H1 (cell line): ENCODE data around the gene POM121L2. TPM values are rescaled to one million over a fixed set of nuclear protein-coding genes. Genes with fewer than 3 reads are reported as not detected.
A peak's percentile ranks its signal among the peaks of the same experiment; 100 is the strongest.

Experiments used
- CTCF ChIA-PET: fragments of 300-600 bp; sonication (Branson Sonifier 250); formaldehyde crosslinking; loops from one replicate; lab custom pipeline; 2021; ENCODE audit not compliant: partially characterized antibody; lab: Charles Lee
- POLR2A ChIA-PET: fragments of 300-600 bp; sonication (Branson Sonifier 250); formaldehyde crosslinking; loops from one replicate; lab custom pipeline; 2021; ENCODE audit warnings: inconsistent platforms; ENCODE audit not compliant: partially characterized antibody; lab: Charles Lee
- DNase-seq, 2 experiments: peaks; one replicate each; pipeline versions ENCODE4 v3.0.0 to v3.0.0-alpha.2; 2010 to 2022; ENCODE audit warnings: low spot score in 2 of 2, low read depth in 1 of 2, mixed read lengths in 1 of 2
- FAIRE-seq: peaks from 2 replicates; lab custom pipeline; 2011; peaks lifted over from hg19 to GRCh38; lab: Jason Lieb, UNC
- H2AFZ ChIP-seq: 2 replicates; pipeline ENCODE4 v1.8.1; 2012; ENCODE audit warnings: low read length, inconsistent platforms
- H2AK5ac ChIP-seq: 2 replicates; pipeline ENCODE4 v1.6.1; 2013; ENCODE audit warnings: low read depth, low read length
- H2BK120ac ChIP-seq: replicated peaks from 2 replicates; pipeline ENCODE3; 2013; ENCODE audit warnings: low read depth, low read length, inconsistent platforms
- H2BK12ac ChIP-seq: 2 replicates; pipeline ENCODE4 v1.6.1; 2013; ENCODE audit warnings: low read depth, low read length
- H2BK15ac ChIP-seq: 2 replicates; pipeline ENCODE4 v1.6.1; 2013; ENCODE audit warnings: low read length
- H2BK20ac ChIP-seq: 2 replicates; pipeline ENCODE4 v1.6.1; 2013; ENCODE audit warnings: low read length
- H2BK5ac ChIP-seq: 2 replicates; pipeline ENCODE4 v1.6.1; 2013; ENCODE audit warnings: low read depth, low read length
- H3K14ac ChIP-seq: 2 replicates; pipeline ENCODE4 v1.6.1; 2013; ENCODE audit warnings: inconsistent platforms; ENCODE audit not compliant: insufficient read length
- H3K18ac ChIP-seq: 2 replicates; pipeline ENCODE4 v1.6.1; 2013; ENCODE audit warnings: low read length; ENCODE audit errors: extremely low read depth
- H3K23ac ChIP-seq: 2 replicates; pipeline ENCODE4 v1.6.1; 2013; ENCODE audit warnings: inconsistent platforms; ENCODE audit not compliant: insufficient read length
- H3K23me2 ChIP-seq: 2 replicates; pipeline ENCODE4 v1.6.1; 2013; ENCODE audit warnings: low read depth, low read length
- H3K27ac ChIP-seq: 2 replicates; pipeline ENCODE4 v1.6.1; 2011; ENCODE audit warnings: low read depth, low read length, inconsistent platforms
- H3K27me3 ChIP-seq, 4 experiments: replicated peaks in 1 of 4; 1 replicate in 1 of 4; 2 replicates in 3 of 4; pipeline versions ENCODE4 v1.6.1 to v1.8.1; 2011 to 2013; ENCODE audit warnings: low read length in 3 of 4, mild to moderate bottlenecking in 3 of 4, inconsistent platforms in 2 of 4, mixed read lengths in 2 of 4, moderate library complexity in 1 of 4; ENCODE audit not compliant: control insufficient read depth in 3 of 4, insufficient read depth in 3 of 4; ENCODE audit errors: extremely low read depth in 1 of 4
- H3K36me3 ChIP-seq, 4 experiments: 2 replicates each; pipeline versions ENCODE4 v1.6.1 to v1.8.1; 2011 to 2013; ENCODE audit warnings: mild to moderate bottlenecking in 4 of 4, low read length in 3 of 4, moderate library complexity in 2 of 4, control low read depth in 1 of 4, inconsistent platforms in 1 of 4; ENCODE audit not compliant: insufficient read depth in 4 of 4, control insufficient read depth in 2 of 4
- H3K4ac ChIP-seq: replicated peaks from 2 replicates; pipeline ENCODE3; 2013; ENCODE audit warnings: low read length, low read depth, mixed read lengths, inconsistent platforms; ENCODE audit not compliant: insufficient read length
- H3K4me1 ChIP-seq, 4 experiments: replicated peaks in 1 of 4; 1 replicate in 1 of 4; 2 replicates in 3 of 4; pipeline versions ENCODE4 v1.6.1 to v1.8.1; 2011 to 2013; ENCODE audit warnings: low read length in 3 of 4, inconsistent platforms in 2 of 4, mixed read lengths in 1 of 4; ENCODE audit not compliant: insufficient read depth in 4 of 4, control insufficient read depth in 3 of 4
- H3K4me2 ChIP-seq, 2 experiments: 2 replicates each; pipeline versions ENCODE4 v1.6.1 to v1.8.1; 2011 to 2013; ENCODE audit warnings: low read depth in 2 of 2, low read length in 2 of 2, control low read depth in 1 of 2, inconsistent platforms in 1 of 2, mild to moderate bottlenecking in 1 of 2; ENCODE audit not compliant: insufficient read depth in 1 of 2
- H3K4me3 ChIP-seq, 4 experiments: fragments of 200-600, 300-600 bp in 1 of 4; sonication (generic), shearing (Covaris generic), sonication (Bioruptor Twin) in 1 of 4; 2 replicates each; pipeline versions ENCODE4 v1.5.1 to v1.8.1; 2011 to 2016; ENCODE audit warnings: low read length in 4 of 4, low read depth in 3 of 4, control low read depth in 2 of 4, inconsistent platforms in 2 of 4, mild to moderate bottlenecking in 2 of 4, mixed read lengths in 1 of 4, moderate library complexity in 1 of 4; ENCODE audit not compliant: insufficient read depth in 2 of 4; ENCODE audit errors: extremely low read depth in 1 of 4
- H3K56ac ChIP-seq: replicated peaks from 2 replicates; pipeline ENCODE3; 2013; ENCODE audit warnings: low read depth, mild to moderate bottlenecking, mixed read lengths, low read length, inconsistent platforms; ENCODE audit not compliant: insufficient read length
- H3K79me1 ChIP-seq: 2 replicates; pipeline ENCODE4 v1.6.1; 2013; ENCODE audit warnings: low read depth, low read length, control low read depth
- H3K79me2 ChIP-seq, 2 experiments: 2 replicates each; pipeline versions ENCODE4 v1.6.1 to v1.8.1; 2012 to 2013; ENCODE audit warnings: low read length in 2 of 2, mild to moderate bottlenecking in 2 of 2, inconsistent platforms in 1 of 2; ENCODE audit not compliant: insufficient read depth in 2 of 2, control insufficient read depth in 1 of 2
- H3K9ac ChIP-seq, 4 experiments: replicated peaks in 1 of 4; 1 replicate in 1 of 4; 2 replicates in 3 of 4; pipeline versions ENCODE4 v1.6.1 to v1.8.1; 2011 to 2013; ENCODE audit warnings: low read depth in 3 of 4, low read length in 3 of 4, control low read depth in 2 of 4, mild to moderate bottlenecking in 2 of 4, moderate library complexity in 2 of 4, inconsistent platforms in 1 of 4; ENCODE audit errors: extremely low read depth in 1 of 4
- H3K9me3 ChIP-seq, 2 experiments: 2 replicates each; pipeline versions ENCODE4 v1.6.1 to v1.8.1; 2012 to 2013; ENCODE audit warnings: mild to moderate bottlenecking in 2 of 2, moderate library complexity in 2 of 2, control low read depth in 1 of 2, inconsistent platforms in 1 of 2, low read depth in 1 of 2, low read length in 1 of 2, mixed read lengths in 1 of 2; ENCODE audit not compliant: insufficient read depth in 2 of 2
- H4K20me1 ChIP-seq, 2 experiments: replicated peaks in 1 of 2; 2 replicates each; pipeline versions ENCODE3 to v1.8.1; 2011 to 2013; ENCODE audit warnings: inconsistent platforms in 2 of 2, low read length in 2 of 2, mild to moderate bottlenecking in 1 of 2; ENCODE audit not compliant: insufficient read depth in 2 of 2, control insufficient read depth in 1 of 2
- H4K5ac ChIP-seq: 2 replicates; pipeline ENCODE4 v1.6.1; 2013; ENCODE audit warnings: low read length, low read depth, mixed read lengths, inconsistent platforms; ENCODE audit not compliant: insufficient read length
- H4K8ac ChIP-seq: 2 replicates; pipeline ENCODE4 v1.8.0; 2013; ENCODE audit warnings: mild to moderate bottlenecking, moderate library complexity, low read length, inconsistent platforms; ENCODE audit not compliant: insufficient read depth; ENCODE audit errors: extremely low read depth
- H4K91ac ChIP-seq: replicated peaks from 2 replicates; pipeline ENCODE3; 2013; ENCODE audit warnings: low read length, mixed read lengths, inconsistent platforms; ENCODE audit not compliant: insufficient read length
- BACH1 ChIP-seq: IDR thresholded peaks from 2 replicates; pipeline ENCODE4 v1.6.1; 2012; ENCODE audit warnings: low read length, improper control_type of control experiment
- BRCA1 ChIP-seq: IDR thresholded peaks from 2 replicates; pipeline ENCODE4 v1.6.1; 2012; ENCODE audit warnings: low read depth, low read length, improper control_type of control experiment
- E2F6 ChIP-seq: IDR thresholded peaks from 2 replicates; pipeline ENCODE4 v1.6.1; 2012; ENCODE audit warnings: inconsistent platforms
- HDAC2 ChIP-seq, 2 experiments: fragments of 300-600 bp in 1 of 2; sonication (generic) in 1 of 2; IDR thresholded peaks; 2 replicates each; pipeline ENCODE4 v1.6.1; 2011 to 2012; ENCODE audit warnings: low read depth in 2 of 2, low read length in 2 of 2, mild to moderate bottlenecking in 2 of 2, moderate library complexity in 2 of 2, borderline replicate concordance in 1 of 2, inconsistent platforms in 1 of 2
- HDAC6 ChIP-seq: IDR thresholded peaks from one replicate; pipeline ENCODE4 v1.7.1; 2012; ENCODE audit warnings: low read depth, mild to moderate bottlenecking, inconsistent platforms, low read length, moderate library complexity
- KDM4A ChIP-seq: IDR thresholded peaks from one replicate; pipeline ENCODE4 v1.7.1; 2012; ENCODE audit warnings: low read depth, mild to moderate bottlenecking, moderate library complexity, low read length, inconsistent platforms; ENCODE audit not compliant: severe bottlenecking
- NRF1 ChIP-seq: IDR thresholded peaks from 2 replicates; pipeline ENCODE4 v1.6.1; 2011; ENCODE audit warnings: mild to moderate bottlenecking, low read depth, low read length, improper control_type of control experiment
- POLR2AphosphoS5 ChIP-seq: IDR thresholded peaks from 2 replicates; pipeline ENCODE4 v1.6.1; 2011; ENCODE audit warnings: low read depth, low read length
- RNF2 ChIP-seq: fragments of 200-900, 300-1000 bp; sonication (generic); IDR thresholded peaks from 2 replicates; pipeline ENCODE4 v1.7.1; 2016; ENCODE audit warnings: borderline replicate concordance, low read depth, mild to moderate bottlenecking, antibody characterized with exemption, low read length; ENCODE audit not compliant: poor library complexity, severe bottlenecking; ENCODE audit errors: missing control alignments
- USF2 ChIP-seq: IDR thresholded peaks from 2 replicates; pipeline ENCODE4 v1.6.1; 2011; ENCODE audit warnings: low read length, improper control_type of control experiment
- ZNF274 ChIP-seq: IDR thresholded peaks from 2 replicates; pipeline ENCODE4 v1.7.0; 2012; ENCODE audit warnings: low read length, borderline replicate concordance; ENCODE audit errors: extremely low read depth
- WGBS, 2 experiments: shearing (Covaris generic) in 1 of 2; methylation state at CpG; one replicate each; pipeline versions ENCODE4 v1.1.6 to v1.1.7; 2013 to 2015; ENCODE audit warnings: low lambda C conversion rate in 2 of 2, mixed read lengths in 2 of 2, inconsistent platforms in 1 of 2, low coverage in 1 of 2, missing lambda C conversion rate in 1 of 2; ENCODE audit not compliant: insufficient replicate concordance in 2 of 2, insufficient coverage in 1 of 2, insufficient read length in 1 of 2; ENCODE audit errors: extremely low coverage in 1 of 2, missing lambda C conversion rate in 1 of 2; 5-methylcytosine and 5-hydroxymethylcytosine counted together
- polyA plus RNA-seq, 7 experiments: library from polyadenylated mRNA; depleted of rRNA in 3 of 7; stranded (reverse) in 5 of 7; unstranded in 2 of 7; fragments of >200 nt in 5 of 7; fragments of 200-250 nt in 2 of 7; gene quantifications; 1 replicate in 5 of 7; 2 replicates in 1 of 7; 4 replicates in 1 of 7; pipeline versions ENCODE4 v1.2.1 to v1.2.3, GENCODE V29; 2011 to 2013; ENCODE audit warnings: missing spikeins in 2 of 7, mixed read lengths in 2 of 7
- total RNA-seq: library from RNA; stranded (reverse); fragmentation: NEBNext Ultra II Directional; extraction: Animal tissue kit (Norgen Biotek cat#: 25700); gene quantifications from 2 replicates; pipeline ENCODE4 v1.2.1, GENCODE V29; 2021

Gene POM121L2
- total and polyA plus RNA-seq, 2 of the 8 experiments (the other 6 are each of a cell fraction or from before 2014, with no cell fraction given) = 0.05 to 0.09 TPM

- no peak overlapping the region for H3K56ac ChIP-seq
- ChIA-PET POLR2A (no interaction called here), CTCF (interaction anchor here (0.9 to 1.6 kb wide), 2 partner anchors 15 to 33 kb away, joined by 3 to 4 read pairs; no protein-coding TSS in a partner anchor)
- H3K9me3 ChIP-seq = no peaks in the 10 kb centered on the region
- no peak overlapping the region for H3K9ac ChIP-seq
- no peak overlapping the region for H3K27ac ChIP-seq
- no peak for FAIRE-seq
- H3K4me1 ChIP-seq = no peaks in the 10 kb centered on the region
- no peak overlapping the region for H3K18ac ChIP-seq
- H3K79me2 ChIP-seq = no peaks in the 10 kb centered on the region
- H4K5ac ChIP-seq = no peak overlapping the region
- peak overlapping the region; percentile 37 to 47; a peak in 3 of 4 replicates for H3K4me2 ChIP-seq
- no peak overlapping the region for H2BK15ac ChIP-seq
- H2AFZ ChIP-seq = no peak overlapping the region
- H3K79me1 ChIP-seq = no peaks in the 10 kb centered on the region
- no peak for TF ChIP-seq BRCA1
- no peak for TF ChIP-seq E2F6
- no peak for TF ChIP-seq ZNF274
- TF ChIP-seq POLR2AphosphoS5 = no peak
- no peak for TF ChIP-seq HDAC6
- TF ChIP-seq USF2 = no peak
- TF ChIP-seq NRF1 = no peak
- TF ChIP-seq RNF2 = no peak
- TF ChIP-seq HDAC2 (IDR thresholded peaks at IDR 0.05; ENCODE audit: borderline replicate concordance in 1 of 2, low read depth in 2 of 2, low read length in 2 of 2) = no peak
- no peak for TF ChIP-seq BACH1
- no peak for TF ChIP-seq KDM4A
- TF ChIP-seq, all 59 proteins: peak for 0
- WGBS, 2 experiments = 72% methylated on average over 22 of the region's 22 CpGs; no CpG with 5 or more reads in 1 of the 2 experiments
- no peak overlapping the region for H2BK120ac ChIP-seq
- H3K27me3 ChIP-seq = no peaks in the 10 kb centered on the region; a peak in 1 of 7 replicates
- no peak overlapping the region for H4K8ac ChIP-seq
- H3K14ac ChIP-seq = no peak overlapping the region
- peak overlapping the region in 2 of 4 experiments; percentile 26 to 45; a peak in 2 of 8 replicates for H3K4me3 ChIP-seq
- no peaks in the 10 kb centered on the region for H3K36me3 ChIP-seq
- H3K4ac ChIP-seq = no peak overlapping the region
- H4K91ac ChIP-seq = no peak overlapping the region
- H2AK5ac ChIP-seq = no peak overlapping the region
- H2BK20ac ChIP-seq = no peak overlapping the region
- no peak overlapping the region for H3K23ac ChIP-seq
- DNase-seq = no peak
- no peak overlapping the region for H2BK5ac ChIP-seq
- H3K23me2 ChIP-seq = no peaks in the 10 kb centered on the region
- no peaks in the 10 kb centered on the region for H4K20me1 ChIP-seq
- no peak overlapping the region for H2BK12ac ChIP-seq
Observed at GRCh38 chr6:27267857-27268434, 44.1 kb downstream of the POM121L2 start.
